NCI-H526 treated with DMSO at 0.1 percent for 48 hours (cell line): ENCODE measurements around the gene GPT2.

Source experiments
- DNase-seq: peaks from one replicate; lab custom pipeline; 2025; lab: John Stamatoyannopoulos, UW

Gene GPT2, protein sequence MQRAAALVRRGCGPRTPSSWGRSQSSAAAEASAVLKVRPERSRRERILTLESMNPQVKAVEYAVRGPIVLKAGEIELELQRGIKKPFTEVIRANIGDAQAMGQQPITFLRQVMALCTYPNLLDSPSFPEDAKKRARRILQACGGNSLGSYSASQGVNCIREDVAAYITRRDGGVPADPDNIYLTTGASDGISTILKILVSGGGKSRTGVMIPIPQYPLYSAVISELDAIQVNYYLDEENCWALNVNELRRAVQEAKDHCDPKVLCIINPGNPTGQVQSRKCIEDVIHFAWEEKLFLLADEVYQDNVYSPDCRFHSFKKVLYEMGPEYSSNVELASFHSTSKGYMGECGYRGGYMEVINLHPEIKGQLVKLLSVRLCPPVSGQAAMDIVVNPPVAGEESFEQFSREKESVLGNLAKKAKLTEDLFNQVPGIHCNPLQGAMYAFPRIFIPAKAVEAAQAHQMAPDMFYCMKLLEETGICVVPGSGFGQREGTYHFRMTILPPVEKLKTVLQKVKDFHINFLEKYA

DNA sequence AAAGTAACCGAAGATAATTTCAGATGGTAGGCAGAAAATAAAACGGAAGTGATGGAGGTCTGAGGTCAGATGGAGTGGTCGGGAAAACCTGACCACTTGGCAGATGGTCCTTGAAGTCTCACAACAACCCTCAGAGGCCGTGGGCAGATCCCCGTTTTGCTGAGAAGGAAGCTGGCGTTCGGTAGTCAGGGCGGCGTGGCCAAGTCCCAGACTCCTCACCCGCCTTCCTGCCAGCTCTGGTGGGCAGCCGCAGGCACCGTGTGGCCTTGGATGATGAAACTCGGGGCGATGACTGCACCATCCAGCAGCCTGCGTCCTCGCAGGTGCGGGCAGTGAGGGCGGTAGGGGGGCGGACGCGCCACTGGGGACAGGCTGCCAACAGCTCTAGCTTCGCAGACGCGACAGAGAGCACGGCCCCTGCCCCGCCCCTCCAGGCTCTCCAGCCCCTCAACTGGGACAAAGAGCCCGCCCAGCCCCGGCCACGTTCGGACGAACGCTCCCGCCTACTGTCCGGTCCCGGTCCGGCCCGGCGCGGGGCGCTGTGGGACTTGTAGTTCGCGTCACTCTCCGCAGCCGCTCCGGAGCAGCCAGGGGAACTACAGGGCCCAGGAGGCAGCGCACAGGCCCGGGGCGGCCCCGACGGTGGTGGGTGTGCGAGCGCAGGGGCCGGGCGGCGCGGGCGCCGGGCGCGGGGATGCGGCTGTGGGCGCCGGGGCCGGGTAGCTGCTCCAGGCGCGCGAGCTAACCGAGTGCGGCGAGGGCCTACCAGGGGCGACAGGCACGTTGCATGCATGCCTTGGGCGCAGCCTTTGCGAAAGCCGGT, at the start of gene GPT2:
Gene GPT2 (plus strand): TSS at position 673 of the 823 bp plus-strand sequence. CDS start 354 bp downstream, outside the sequence.
- peak; percentile 84 for DNase-seq

DNA sequence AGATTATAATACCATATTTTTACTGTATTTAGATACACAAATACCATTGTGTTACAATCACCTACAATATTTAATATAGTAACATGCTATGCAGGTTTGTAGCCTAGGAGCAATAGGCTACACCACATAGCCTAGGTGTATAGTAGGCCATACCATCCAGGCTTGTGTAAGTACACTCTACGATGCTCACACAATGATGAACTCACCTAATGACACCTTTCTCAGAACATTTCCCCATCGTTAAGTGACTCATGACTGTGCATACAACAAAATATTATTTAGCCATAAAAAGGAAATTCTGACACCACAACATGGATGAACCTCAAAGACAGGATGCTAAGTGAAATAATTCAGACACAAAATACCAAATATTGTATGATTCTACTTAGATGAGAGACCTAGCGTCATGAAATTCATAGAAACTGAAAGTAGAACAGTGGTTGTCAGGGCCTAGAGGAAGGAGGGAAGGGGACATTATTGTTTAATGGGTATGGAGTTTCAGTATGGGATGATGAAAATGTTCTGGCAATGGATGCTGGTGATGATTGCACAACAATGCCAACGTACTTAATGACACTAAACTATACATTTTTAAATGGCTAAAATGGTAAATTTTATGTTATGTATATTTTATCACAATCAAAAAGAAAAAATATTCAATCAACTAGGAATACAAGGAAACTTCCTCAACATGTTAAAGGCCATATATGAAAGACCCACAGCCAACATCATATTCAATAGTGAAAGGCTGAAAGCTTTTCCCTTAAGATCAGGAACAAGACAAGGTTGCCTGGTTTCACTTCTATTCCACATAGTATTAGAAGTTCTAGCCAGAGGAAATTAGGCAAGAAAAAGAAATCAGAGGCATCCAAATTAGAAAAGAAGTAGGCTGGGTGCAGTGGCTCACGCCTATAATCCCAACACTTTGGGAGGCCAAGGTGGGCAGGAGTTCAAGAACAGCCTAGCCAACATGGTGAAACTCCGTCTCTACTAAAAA, 47.3 kb upstream of the GPT2 start:
- no peak for DNase-seq

DNA sequence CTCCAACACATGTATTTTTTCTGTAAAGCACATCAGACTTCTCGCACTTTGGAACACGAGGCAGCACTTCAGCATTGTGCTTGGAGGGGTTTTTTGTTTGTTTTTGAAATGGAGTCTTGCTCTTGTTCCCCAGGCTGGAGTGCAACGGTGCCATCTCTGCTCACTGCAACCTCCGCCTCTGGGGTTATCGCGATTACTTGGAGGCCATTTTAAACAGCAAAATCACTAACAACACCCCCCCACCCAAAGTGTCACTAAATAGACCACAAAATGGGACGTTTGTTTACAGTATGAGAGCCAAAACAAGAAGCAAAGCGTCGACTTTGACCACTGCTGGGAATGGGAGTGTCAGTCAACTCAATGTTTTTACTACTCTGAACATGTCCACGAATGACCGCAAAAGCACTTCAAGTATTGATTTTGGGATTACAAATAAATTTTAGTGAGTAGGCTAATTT, 44.1 kb upstream of the GPT2 start:
- DNase-seq = no peak

DNA sequence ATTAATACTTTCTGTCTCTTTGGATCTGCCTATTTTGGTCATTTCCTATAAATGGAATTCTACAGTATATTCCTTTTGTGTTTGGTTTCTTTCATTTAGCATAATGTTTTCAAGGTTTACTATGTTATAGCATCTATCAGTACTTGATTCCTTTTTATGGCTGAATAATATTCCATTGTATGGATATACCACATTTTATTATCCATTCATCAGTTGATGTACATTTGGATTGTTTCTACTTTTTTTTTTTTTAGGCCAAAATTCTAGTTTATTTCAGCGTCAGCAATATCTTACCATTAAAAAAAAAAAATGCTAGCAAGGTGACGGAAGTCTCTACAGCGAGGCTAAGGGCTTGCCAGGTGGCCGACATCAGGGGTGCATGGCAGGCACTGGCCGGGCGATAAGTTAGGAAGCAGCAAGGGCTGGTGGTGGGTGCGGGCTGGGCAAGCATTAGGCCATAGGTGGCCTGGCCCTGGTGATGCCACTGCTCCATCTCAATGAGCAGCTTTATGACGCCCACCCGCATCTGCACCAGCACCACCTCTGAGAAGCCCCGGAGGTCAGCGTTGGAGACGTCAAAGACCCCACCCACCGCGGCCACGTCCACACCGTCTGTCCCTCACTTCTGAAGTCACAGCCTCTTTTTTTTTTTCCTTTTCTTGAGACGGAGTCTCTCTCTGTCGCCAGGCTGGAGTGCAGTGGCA, 41.8 kb upstream of the GPT2 start:
- DNase-seq = no peak

DNA sequence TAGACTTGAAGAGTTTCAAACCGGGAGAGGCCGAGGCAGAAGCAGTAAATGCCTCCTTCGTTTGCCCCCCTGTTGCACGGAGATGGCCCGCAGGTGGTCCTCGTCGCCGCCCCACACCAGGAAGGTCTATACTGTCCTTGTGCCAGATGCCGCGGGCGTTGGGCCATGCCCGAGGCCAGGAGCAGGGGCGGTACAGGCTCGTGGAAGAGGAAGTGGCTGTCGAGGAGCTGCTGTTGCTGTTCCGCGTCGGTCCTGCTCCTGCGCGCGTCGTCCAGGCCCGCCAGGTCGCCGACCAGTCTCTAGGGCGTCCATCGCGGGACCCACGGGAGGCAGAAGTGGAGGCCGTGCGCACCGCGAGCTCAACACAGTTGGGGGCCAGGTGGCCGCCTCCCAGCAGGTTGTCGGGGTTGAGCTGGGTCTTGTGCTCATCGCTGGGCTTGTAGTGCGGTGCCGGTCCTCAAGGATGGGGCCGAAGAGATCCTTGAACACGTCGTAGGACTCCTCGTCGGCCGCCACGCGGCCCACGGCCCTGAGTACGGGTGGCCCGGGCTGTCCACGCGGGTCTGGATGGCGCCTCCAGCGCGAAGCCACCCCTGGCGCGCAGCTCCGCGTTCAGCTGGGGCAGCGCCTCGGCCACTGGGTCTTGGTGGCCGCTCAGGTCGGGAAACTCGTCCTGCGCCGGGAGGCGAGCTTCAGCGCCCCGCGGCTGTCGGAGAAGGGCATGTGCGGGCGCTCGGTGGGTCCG, 40.1 kb upstream of the GPT2 start:
- no peak for DNase-seq

DNA sequence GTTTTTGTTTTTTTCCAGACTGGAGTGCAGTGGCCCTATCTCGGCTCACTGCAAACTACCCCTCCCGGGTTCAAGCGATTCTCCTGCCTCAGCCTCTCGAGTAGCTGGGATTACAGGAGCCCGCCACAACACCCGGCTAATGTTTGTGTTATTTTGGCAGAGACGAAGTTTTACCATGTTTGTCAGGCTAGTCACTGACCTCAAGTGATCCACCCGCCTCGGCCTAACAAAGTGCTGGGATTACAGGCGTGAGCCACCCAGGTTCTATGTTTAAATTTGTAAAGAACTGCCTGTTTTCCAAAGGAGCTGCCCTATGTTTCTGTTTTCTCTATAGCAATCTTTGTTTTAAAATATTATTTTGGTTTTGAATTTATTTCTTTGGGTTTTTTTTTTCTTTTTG, 39.4 kb upstream of the GPT2 start:
- DNase-seq = no peak

DNA sequence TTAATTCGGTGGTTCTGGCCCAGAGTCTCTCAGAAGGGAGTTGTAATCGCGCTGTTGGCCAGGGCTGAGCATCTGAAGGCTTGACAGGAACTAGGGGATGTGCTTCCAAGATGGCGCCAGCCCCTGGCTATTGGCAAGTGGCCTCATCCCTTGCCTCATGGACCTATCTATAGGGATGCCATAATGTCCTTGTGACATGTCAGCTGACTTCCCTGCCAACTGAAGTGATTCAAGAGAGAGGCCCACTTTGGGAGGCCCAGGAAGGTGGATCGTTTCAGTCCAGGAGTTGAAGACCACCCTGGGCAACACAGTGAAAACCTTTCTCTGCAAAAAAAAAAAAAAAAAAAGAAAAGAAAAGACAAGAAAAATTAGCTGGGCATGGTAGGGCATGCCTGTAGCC, 38.2 kb upstream of the GPT2 start:
- no peak for DNase-seq

DNA sequence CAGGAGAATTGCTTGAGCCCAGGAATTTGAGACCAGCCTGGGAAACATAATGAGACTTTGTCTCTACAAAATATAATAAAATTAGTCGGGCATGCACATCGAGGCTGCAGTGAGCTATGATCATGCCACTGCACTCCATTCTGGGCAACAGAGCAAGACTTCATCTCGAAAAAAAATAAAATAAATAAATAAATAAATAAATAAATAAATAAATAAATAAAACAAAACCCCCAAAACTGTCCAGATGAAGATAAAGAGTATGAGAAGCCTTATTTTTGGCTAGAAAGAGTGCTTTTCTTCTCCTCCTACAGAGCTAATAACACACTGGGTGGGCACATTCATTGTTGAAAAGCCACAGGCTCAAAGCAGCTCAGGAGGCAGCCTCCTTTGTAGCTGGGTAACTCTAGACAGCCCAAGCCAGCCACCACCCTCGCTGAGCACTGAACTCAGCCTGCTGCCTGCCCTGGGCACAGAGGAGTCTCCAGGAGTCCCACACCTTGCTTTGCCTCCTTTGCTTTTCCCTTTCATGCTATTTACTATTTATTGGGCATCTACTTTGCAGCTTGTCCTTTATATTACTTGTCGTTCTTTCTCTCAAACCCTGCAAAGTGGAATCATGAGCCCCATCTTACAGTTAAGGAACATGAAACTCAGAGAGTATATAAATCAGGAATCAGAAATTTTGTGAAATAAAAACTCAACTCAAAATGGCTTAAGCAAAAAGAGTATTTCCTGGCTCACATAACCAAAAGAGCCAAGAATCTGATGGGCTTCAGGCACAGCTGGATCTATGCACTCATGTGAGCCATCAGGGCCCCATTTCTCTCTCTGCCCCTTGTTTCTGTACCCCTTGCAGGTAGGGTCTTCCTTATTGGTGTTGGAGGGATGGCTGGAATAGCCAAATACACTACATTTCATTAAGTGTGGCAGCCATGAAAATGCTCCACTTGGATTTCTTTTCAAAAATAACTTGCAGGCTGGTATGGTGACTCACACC, 35.1 kb upstream of the GPT2 start:
- DNase-seq = no peak

DNA sequence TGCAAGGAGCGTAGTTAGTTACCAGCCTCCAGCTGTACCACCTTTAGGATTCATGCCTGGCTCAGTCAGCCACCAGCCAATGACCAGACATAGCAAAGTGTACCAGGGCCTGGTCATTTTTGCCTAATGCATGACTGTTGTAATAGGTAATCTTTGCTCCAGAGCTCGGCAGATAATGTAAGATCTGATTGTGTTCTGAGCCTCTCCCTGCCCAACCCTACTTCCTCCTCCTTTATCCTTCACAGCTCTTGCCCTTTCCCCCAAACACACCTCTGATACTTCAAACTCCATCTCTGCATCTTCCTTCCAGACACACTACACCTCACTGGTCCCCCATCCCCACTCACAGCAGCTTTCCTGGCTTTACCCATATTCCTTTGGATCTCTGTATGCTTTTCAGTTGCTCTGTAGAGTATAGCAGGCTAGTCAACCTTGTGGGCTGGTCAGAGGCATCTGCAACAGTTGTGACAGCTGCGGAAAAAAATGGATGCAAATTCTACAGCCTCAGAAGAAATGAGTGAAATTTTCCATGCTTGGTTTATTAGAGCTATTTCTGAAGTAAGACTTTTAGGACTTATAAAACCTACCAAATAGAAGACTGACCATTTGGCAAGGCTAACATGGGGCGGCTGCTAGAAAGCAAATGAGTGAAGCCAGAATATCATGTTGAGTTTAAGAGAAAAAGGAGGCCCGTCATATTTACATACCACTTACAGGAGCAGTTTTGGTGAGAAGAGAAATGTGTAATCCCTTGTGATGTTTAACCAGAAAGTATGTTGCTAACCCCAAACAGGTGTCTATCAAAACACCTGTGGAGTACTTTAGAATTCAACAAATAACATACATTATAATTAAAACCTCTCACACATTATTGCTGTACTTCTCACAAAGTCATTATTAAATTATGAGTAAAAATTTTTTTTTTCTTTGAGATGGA, 33.3 kb upstream of the GPT2 start:
- no peak for DNase-seq

DNA sequence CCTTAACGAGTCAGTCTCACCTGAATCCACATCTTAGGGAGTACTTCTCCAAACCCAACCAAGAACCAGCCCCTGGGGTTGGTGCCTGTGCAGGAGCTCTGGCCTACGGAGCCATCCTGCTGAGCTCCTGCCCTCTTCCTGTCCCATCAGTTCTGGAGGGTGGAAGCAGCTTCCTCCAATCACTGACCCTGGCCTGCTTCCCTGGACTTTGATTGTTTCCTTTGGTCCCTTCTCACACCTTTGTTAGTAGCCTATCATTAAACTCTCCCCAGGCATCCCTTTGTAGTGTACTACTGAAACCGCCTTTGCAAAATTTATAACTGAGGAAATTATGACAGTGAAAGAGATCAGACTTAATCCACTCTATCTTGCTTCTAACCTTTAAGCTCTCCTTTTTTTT, 32.0 kb upstream of the GPT2 start:
- no peak for DNase-seq

DNA sequence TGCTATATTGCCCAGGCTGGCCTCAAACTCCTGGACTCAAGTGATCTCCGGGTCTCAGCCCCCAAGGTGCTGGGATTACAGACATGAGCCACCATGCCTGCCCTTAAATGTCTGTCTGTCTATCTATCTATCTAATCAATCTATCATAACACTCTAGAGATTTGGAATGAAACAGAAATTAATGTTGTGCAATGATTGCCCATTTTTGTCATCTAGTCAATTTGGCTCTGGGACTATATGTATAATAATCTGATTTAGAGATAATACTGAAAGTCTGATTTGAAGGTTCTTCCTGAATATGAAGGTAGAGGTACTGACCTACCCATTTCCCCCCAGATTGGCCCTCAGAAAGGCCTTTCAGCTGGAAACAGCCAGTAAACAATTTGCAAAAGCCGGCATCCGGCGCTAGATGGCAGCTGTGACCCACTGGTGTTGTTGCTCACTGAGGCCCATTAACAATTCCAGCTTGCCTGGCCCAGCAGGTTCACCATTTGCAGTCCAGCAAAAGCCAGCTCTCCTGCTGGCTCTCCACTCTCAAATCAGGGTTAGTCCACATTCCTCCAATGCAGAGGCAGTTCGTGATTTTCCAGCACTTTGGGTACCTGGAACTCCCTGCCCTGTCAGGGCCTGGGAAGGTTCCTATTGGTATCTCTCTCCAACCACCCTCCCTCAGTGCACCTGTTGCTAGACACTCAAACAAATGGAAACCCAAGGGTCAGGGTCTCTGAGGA, 30.3 kb upstream of the GPT2 start:
- DNase-seq = peak; percentile 47

DNA sequence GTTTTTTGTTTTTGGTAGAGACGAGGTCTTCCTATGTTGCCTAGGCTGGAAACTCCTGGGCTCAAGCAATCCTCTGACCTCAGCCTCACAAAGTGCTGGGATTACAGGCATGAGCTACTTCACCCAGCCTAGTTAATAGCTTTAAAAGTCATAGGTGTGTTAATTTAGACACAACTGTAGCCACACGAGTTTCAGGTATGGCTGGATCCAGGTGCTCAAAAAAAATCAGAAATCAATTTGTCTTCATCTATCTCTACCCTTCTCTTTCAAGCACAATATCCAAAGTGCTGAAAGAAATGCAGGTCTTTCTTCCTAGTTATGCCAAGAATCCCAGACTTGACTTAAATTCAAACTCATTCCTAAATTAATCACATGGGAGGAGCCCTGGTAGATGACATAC, 29.3 kb upstream of the GPT2 start:
- no peak for DNase-seq

DNA sequence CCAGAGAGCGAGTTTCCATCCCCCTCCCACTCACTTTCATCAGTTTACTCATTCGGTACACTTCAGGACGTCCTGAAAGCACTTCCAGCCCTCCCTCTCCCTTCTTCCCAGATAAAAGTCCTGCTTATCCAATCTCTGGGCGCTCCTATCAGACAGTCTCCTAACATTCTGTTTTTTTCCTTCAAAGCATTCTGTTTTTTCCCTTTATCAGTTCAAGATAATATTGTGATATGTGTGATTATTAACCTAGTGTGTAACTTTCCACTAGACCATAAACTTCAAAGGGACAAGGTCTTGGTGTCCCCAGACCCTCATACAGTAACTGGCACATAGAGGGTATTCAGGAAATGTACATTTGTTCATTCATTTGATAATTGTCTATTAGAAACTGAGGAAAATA, 28.8 kb upstream of the GPT2 start:
- DNase-seq = no peak

DNA sequence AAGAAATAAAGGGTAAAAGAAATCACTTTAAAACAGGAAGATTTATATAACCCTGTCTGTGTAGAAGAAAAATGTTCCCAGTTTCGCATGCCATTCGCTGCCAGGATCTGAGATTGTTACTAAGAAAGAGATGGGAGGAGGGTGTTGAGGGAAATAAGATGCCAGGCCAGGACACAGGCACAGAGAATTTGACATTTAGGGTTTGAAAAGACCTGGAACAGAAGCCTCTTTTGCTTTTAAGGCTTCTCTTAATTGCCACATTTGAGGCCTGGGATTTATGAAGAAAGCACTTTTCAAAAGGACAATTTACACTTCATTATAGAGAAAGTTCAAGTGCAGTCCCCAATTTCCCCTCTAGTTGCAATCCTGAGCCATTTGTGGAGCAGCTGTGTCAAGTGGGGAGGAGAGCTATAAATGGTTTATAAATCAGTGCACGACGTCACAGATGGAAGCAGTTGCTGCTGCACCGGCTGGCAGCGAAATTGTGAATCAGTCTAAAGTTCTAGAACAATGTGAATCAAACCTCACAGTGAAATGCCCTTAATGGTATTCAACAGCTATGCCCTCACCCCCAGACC, 26.7 kb upstream of the GPT2 start:
- DNase-seq = no peak

DNA sequence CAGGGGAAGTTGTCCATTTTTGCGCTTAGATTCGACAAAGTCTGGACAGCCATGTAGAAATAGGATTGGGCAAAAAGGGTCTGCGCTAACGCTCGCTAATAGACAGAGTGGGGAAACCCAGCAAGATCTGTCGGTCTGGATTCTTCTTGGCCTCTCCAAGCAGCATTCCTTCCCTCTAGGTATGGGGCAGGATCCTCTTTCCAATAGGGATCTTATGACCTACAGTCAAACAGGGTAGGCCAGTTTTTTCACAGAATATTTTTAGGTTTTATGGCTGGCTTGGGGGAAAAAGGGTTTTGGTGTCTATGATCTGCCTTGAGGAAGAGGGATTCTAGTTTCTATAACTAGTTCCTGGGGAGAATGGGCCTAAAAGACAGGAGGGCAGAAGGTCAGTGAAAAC, 26.0 kb upstream of the GPT2 start:
- DNase-seq = no peak

DNA sequence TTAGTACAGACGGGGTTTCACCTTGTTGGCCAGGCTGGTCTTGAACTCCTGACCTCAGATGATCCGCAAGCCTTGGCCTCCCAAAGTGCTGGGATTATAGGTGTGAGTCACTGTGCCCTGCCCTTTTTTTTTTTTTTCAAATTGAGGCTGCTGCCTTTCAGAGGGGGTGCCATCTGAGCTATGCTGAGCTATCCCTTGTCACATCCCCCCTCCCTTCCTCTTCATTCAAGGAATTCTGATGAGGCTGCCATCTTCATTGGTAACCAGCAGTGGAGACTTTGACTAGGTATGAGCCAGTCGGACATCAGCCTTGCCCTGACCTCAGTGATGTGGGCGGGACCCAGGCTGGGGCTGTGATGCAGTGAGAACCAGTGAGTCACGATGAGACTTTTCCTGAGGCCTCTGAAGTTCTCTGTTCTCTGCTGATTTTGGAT, 24.4 kb upstream of the GPT2 start:
- DNase-seq = no peak
